IMR-90 (cell line): ENCODE results near the gene UMODL1. TPM values are rescaled to one million over a fixed set of nuclear protein-coding genes. Genes with fewer than 3 reads are reported as not detected.

Experiments used
- ATAC-seq: fragments of 200-7000 bp; cut with Tn5 transposase; 2 replicates; pipeline ENCODE4 v1.9.1; 2020; ENCODE audit warnings: low read depth, mild to moderate bottlenecking, moderate library complexity
- BruUV-seq: library from RNA; stranded (reverse); fragments of 400-500 nt; replicated peaks from 2 replicates; lab custom pipeline; 2021; lab: Mats Ljungman, UMichigan
- CTCF ChIA-PET: fragments of 300-600 bp; formaldehyde crosslinking; extraction: SDS; loops from one replicate; lab custom pipeline; 2021; ENCODE audit warnings: antibody characterized with exemption; lab: Yijun Ruan, JAX
- POLR2A ChIA-PET: fragments of 300-600 bp; sonication (Branson Sonifier 250); formaldehyde crosslinking; loops from one replicate; lab custom pipeline; 2022; ENCODE audit warnings: antibody characterized with exemption; ENCODE audit not compliant: unreplicated experiment; lab: Charles Lee
- DNase-seq: peaks from one replicate; pipeline ENCODE4 v3.0.0; 2013
- H2AFZ ChIP-seq: replicated peaks from 2 replicates; pipeline ENCODE3; 2013; ENCODE audit warnings: low read length, mild to moderate bottlenecking; ENCODE audit not compliant: poor library complexity
- H2AK5ac ChIP-seq: 2 replicates; pipeline ENCODE4 v1.6.1; 2013; ENCODE audit warnings: low read depth, low read length, inconsistent platforms
- H2AK9ac ChIP-seq: replicated peaks from 2 replicates; pipeline ENCODE3; 2013; ENCODE audit warnings: mild to moderate bottlenecking, low read depth, low read length, moderate library complexity; ENCODE audit not compliant: poor library complexity
- H2BK120ac ChIP-seq: 2 replicates; pipeline ENCODE4 v1.6.1; 2013; ENCODE audit warnings: low read depth, low read length, inconsistent platforms
- H2BK15ac ChIP-seq: 3 replicates; pipeline ENCODE4 v1.6.1; 2013; ENCODE audit warnings: low read depth, low read length, inconsistent platforms
- H2BK20ac ChIP-seq: 2 replicates; pipeline ENCODE4 v1.6.1; 2013; ENCODE audit warnings: low read depth, mild to moderate bottlenecking, inconsistent platforms, low read length, moderate library complexity
- H2BK5ac ChIP-seq: 2 replicates; pipeline ENCODE4 v1.6.1; 2013; ENCODE audit warnings: mild to moderate bottlenecking, low read depth, low read length, inconsistent platforms; ENCODE audit not compliant: poor library complexity, severe bottlenecking
- H3K14ac ChIP-seq: replicated peaks from 2 replicates; pipeline ENCODE4 v1.6.1; 2013; ENCODE audit warnings: low read depth, low read length, inconsistent platforms
- H3K18ac ChIP-seq: 2 replicates; pipeline ENCODE4 v1.6.1; 2013; ENCODE audit warnings: low read depth, low read length, control low read depth
- H3K23ac ChIP-seq: 2 replicates; pipeline ENCODE4 v1.6.1; 2013; ENCODE audit warnings: low read depth, low read length, inconsistent platforms
- H3K27ac ChIP-seq: 2 replicates; pipeline ENCODE4 v1.5.1; 2013; ENCODE audit warnings: mild to moderate bottlenecking, control low read depth, low read length; ENCODE audit not compliant: insufficient read depth
- H3K27me3 ChIP-seq: 2 replicates; pipeline ENCODE4 v1.6.1; 2013; ENCODE audit warnings: low read length; ENCODE audit not compliant: control insufficient read depth, insufficient read depth
- H3K36me3 ChIP-seq: 2 replicates; pipeline ENCODE4 v1.6.1; 2013; ENCODE audit warnings: low read length, mixed read lengths; ENCODE audit not compliant: control insufficient read depth, insufficient read depth
- H3K4ac ChIP-seq: 2 replicates; pipeline ENCODE4 v1.6.1; 2013; ENCODE audit warnings: low read depth, low read length, inconsistent platforms
- H3K4me1 ChIP-seq: 2 replicates; pipeline ENCODE4 v1.6.1; 2013; ENCODE audit warnings: low read length, mixed read lengths; ENCODE audit not compliant: control insufficient read depth, insufficient read depth
- H3K4me2 ChIP-seq: 2 replicates; pipeline ENCODE4 v1.6.1; 2013; ENCODE audit warnings: low read depth, mild to moderate bottlenecking, control low read depth, low read length, moderate library complexity
- H3K4me3 ChIP-seq: 2 replicates; pipeline ENCODE4 v1.5.1; 2013; ENCODE audit warnings: low read depth, mild to moderate bottlenecking, control low read depth, low read length, moderate library complexity; ENCODE audit not compliant: insufficient read depth
- H3K56ac ChIP-seq: 2 replicates; pipeline ENCODE4 v1.6.1; 2013; ENCODE audit warnings: low read length, inconsistent platforms; ENCODE audit not compliant: insufficient read depth; ENCODE audit errors: extremely low read depth
- H3K79me1 ChIP-seq, 2 experiments: 2 replicates each; pipeline ENCODE4 v1.6.1; 2013; ENCODE audit warnings: low read length in 2 of 2, inconsistent platforms in 1 of 2, low read depth in 1 of 2
- H3K9ac ChIP-seq: 2 replicates; pipeline ENCODE4 v1.6.1; 2013; ENCODE audit warnings: low read depth, low read length, control low read depth
- H3K9me1 ChIP-seq: 2 replicates; pipeline ENCODE4 v1.6.1; 2013; ENCODE audit warnings: low read length, inconsistent platforms; ENCODE audit not compliant: insufficient read depth
- H3K9me3 ChIP-seq: 2 replicates; pipeline ENCODE4 v1.6.1; 2013; ENCODE audit warnings: low read length; ENCODE audit not compliant: control insufficient read depth, insufficient read depth
- H4K20me1 ChIP-seq: 2 replicates; pipeline ENCODE4 v1.6.1; 2013; ENCODE audit warnings: low read length, inconsistent platforms; ENCODE audit not compliant: insufficient read depth
- H4K5ac ChIP-seq: 2 replicates; pipeline ENCODE4 v1.6.1; 2013; ENCODE audit warnings: mild to moderate bottlenecking, low read depth, low read length, control low read depth
- H4K8ac ChIP-seq, 2 experiments: 2 replicates each; pipeline ENCODE4 v1.6.1; 2013; ENCODE audit warnings: low read depth in 2 of 2, low read length in 2 of 2, control low read depth in 1 of 2, inconsistent platforms in 1 of 2
- H4K91ac ChIP-seq: 2 replicates; pipeline ENCODE4 v1.6.1; 2013; ENCODE audit warnings: low read depth, low read length, inconsistent platforms; ENCODE audit not compliant: insufficient read depth
- CTCF ChIP-seq: conservative IDR thresholded peaks from 2 replicates; pipeline ENCODE4 v1.5.1; 2012; ENCODE audit warnings: mild to moderate bottlenecking, low read depth, low read length, improper control_type of control experiment
- ELK1 ChIP-seq: fragments of 150-350 bp; IDR thresholded peaks from 2 replicates; pipeline ENCODE4 v1.6.1; 2016; ENCODE audit warnings: low read depth, mild to moderate bottlenecking, low read length, moderate library complexity, borderline replicate concordance
- FOS ChIP-seq: fragments of 150-350 bp; IDR thresholded peaks from 2 replicates; pipeline ENCODE4 v1.6.1; 2016; ENCODE audit warnings: low read depth, low read length
- MAFK ChIP-seq: IDR thresholded peaks from 2 replicates; pipeline ENCODE4 v1.6.1; 2012; ENCODE audit warnings: low read depth, low read length, improper control_type of control experiment
- MXI1 ChIP-seq: IDR thresholded peaks from 2 replicates; pipeline ENCODE4 v1.6.1; 2012; ENCODE audit warnings: low read depth, mild to moderate bottlenecking, low read length, moderate library complexity, borderline replicate concordance
- RCOR1 ChIP-seq: IDR thresholded peaks from 2 replicates; pipeline ENCODE4 v1.6.1; 2012; ENCODE audit warnings: mild to moderate bottlenecking, low read length, improper control_type of control experiment; ENCODE audit not compliant: insufficient replicate concordance
- SMC3 ChIP-seq: fragments of 150-350 bp; IDR thresholded peaks from 2 replicates; pipeline ENCODE4 v1.6.1; 2016; ENCODE audit warnings: low read depth, mild to moderate bottlenecking, antibody characterized with exemption, low read length, moderate library complexity
- USF2 ChIP-seq: fragments of 150-350 bp; IDR thresholded peaks from 2 replicates; pipeline ENCODE4 v1.6.1; 2017; ENCODE audit warnings: mild to moderate bottlenecking, antibody characterized with exemption, low read length, low read depth
- WGBS, 2 experiments: methylation state at CpG; one replicate each; pipeline versions ENCODE4 v1.1.5 to v1.1.7; 2013; ENCODE audit warnings: missing lambda C conversion rate in 2 of 2; ENCODE audit not compliant: insufficient read length in 1 of 2; ENCODE audit errors: extremely low coverage in 2 of 2; 5-methylcytosine and 5-hydroxymethylcytosine counted together
- dilution Hi-C: fragments of 300-500 bp; cut with HindIII; formaldehyde crosslinking; loops from one replicate; pipeline ENCODE4 v1.14.3; 2018; ENCODE audit warnings: low sequenced_read_pairs; ENCODE audit not compliant: unreplicated experiment
- in situ Hi-C: fragments of 300-500 bp; cut with MboI; formaldehyde crosslinking; loops from 3 replicates; pipeline ENCODE4 v1.14.3; 2019; ENCODE audit warnings: low sequenced_read_pairs, inconsistent platforms, mixed read lengths
- intact Hi-C: fragments of 100-400 bp; cut with micrococcal nuclease; formaldehyde crosslinking; loops from 2 replicates; pipeline ENCODE4 v1.10.0; 2022
- polyA plus RNA-seq, 3 experiments: library from polyadenylated mRNA; depleted of rRNA; stranded (reverse); fragments of >200 nt; gene quantifications; 2 replicates each; pipeline ENCODE4 v1.2.3, GENCODE V29; 2012; ENCODE audit warnings: low replicate concordance in 1 of 3
- total RNA-seq: library from RNA; depleted of rRNA; stranded (reverse); fragments of >200 nt; gene quantifications from 2 replicates; pipeline ENCODE4 v1.2.3, GENCODE V29; 2012

The UMODL1 gene
- total and polyA plus RNA-seq, 2 of the 4 experiments (the other 2 are of a cell fraction), result 0.02 TPM; not detected in 1

GRCh38 chr21:42027822-42028765 is 43.0 kb upstream of the UMODL1 start:
- Histone ChIP-seq H3K9ac (no peak overlapping the region), H2BK20ac (peak overlapping the region; percentile 70; the same call in 1 of the 2 replicates), H2BK15ac (peak overlapping the region; percentile 98; the same call in 2 of the 3 replicates), H3K18ac (no peak overlapping the region), H4K20me1 (no peaks in the 10 kb centered on the region), H2BK5ac (peak overlapping the region; percentile 96), H3K27ac (no peak overlapping the region), H3K14ac (no peak overlapping the region), H3K23ac (no peak overlapping the region), H3K4me3 (no peak overlapping the region), H3K9me3 (no peaks in the 10 kb centered on the region), H3K4me2 (no peak overlapping the region), H3K27me3 (no peaks in the 10 kb centered on the region), H3K4ac (peak overlapping the region; percentile 85), H2AK5ac (peak overlapping the region; percentile 86), H2BK120ac (peak overlapping the region; percentile 60; the same call in 1 of the 2 replicates), H4K91ac (peak overlapping the region; percentile 68), H3K36me3 (no peaks in the 10 kb centered on the region), H3K4me1 (peaks cover 13% of the 10 kb centered on the region), H3K56ac (no peak overlapping the region), H4K8ac (peak overlapping the region in 1 of 2 experiments; percentile 93; a peak in 1 of 4 replicates), H2AFZ (no peak overlapping the region), H3K9me1 (peaks cover 26% of the 10 kb centered on the region), H2AK9ac (peak overlapping the region; percentile 23), H4K5ac (no peak overlapping the region), H3K79me1 (peaks cover 3 to 4% of the 10 kb centered on the region in 2 experiments; a peak in 2 of 4 replicates)
- BruUV-seq, result no TSS peak
- no peak for TF ChIP-seq SMC3
- no peak for TF ChIP-seq ELK1
- TF ChIP-seq FOS, result no peak
- TF ChIP-seq MAFK, result no peak
- TF ChIP-seq RCOR1, result no peak
- TF ChIP-seq CTCF, result no peak
- TF ChIP-seq USF2, result no peak
- no peak for TF ChIP-seq MXI1
- dilution Hi-C loops (no loop called here), intact Hi-C loops (no loop called here), in situ Hi-C loops (no loop called here)
- DNase-seq, result no peak
- CTCF ChIA-PET, result no interaction called here
- ATAC-seq, result no peak
- WGBS, 2 experiments, result 80% methylated on average over 14 of the region's 26 CpGs; no CpG with 5 or more reads in 1 of the 2 experiments
- POLR2A ChIA-PET, result no interaction called here
